Activated CD8-positive, alpha-beta memory T cell treated with anti-CD3 and anti-CD28 coated beads, Interleukin-2, amount 50 U/mL, for 4 hours (primary cell): ENCODE results near the gene DNAJC22.

Experiments used
- DNase-seq: peaks from one replicate; pipeline ENCODE4 v3.0.0-alpha.2; 2020

DNAJC22 gene

GRCh38 chr12:49345051-49345824, 1.4 kb upstream of the DNAJC22 start:
- no peak for DNase-seq

- DNase-seq: no peak
Observed at GRCh38 chr12:49345825-49346658, 646 bp upstream of the DNAJC22 start.

GRCh38 chr12:49347311-49348193, 864 bp downstream of the DNAJC22 start:
- DNase-seq: peak; percentile 84

GRCh38 chr12:49348781-49349180, 2.1 kb downstream of the DNAJC22 start:
- no peak for DNase-seq

GRCh38 chr12:49349266-49349665, 2.6 kb downstream of the DNAJC22 start:
- no peak for DNase-seq

GRCh38 chr12:49352351-49352750, 5.7 kb downstream of the DNAJC22 start:
- no peak for DNase-seq

GRCh38 chr12:49355913-49356312, 9.2 kb downstream of the DNAJC22 start:
- no peak for DNase-seq

GRCh38 chr12:49357103-49357678, 10.5 kb downstream of the DNAJC22 start:
- no peak for DNase-seq

- peak; percentile 49 for DNase-seq
Observed at GRCh38 chr12:49358483-49359141, 11.9 kb downstream of the DNAJC22 start.

- no peak for DNase-seq
Observed at GRCh38 chr12:49359671-49360070, 13.0 kb downstream of the DNAJC22 start.

GRCh38 chr12:49362077-49362476, 15.4 kb downstream of the DNAJC22 start:
- no peak for DNase-seq

GRCh38 chr12:49364989-49365388, 18.3 kb downstream of the DNAJC22 start:
- no peak for DNase-seq

GRCh38 chr12:49365542-49365941, 18.9 kb downstream of the DNAJC22 start:
- no peak for DNase-seq

GRCh38 chr12:49366096-49366651, 19.5 kb downstream of the DNAJC22 start:
- DNase-seq: no peak

GRCh38 chr12:49366652-49367380, 20.1 kb downstream of the DNAJC22 start:
- peak; percentile 86 for DNase-seq

GRCh38 chr12:49367381-49368239, 20.9 kb downstream of the DNAJC22 start, which contains the start of gene SPATS2:
Gene SPATS2 (plus strand): TSS chr12:49367462. CDS start chr12:49461013, 93,551 bp downstream.
- no peak for DNase-seq

GRCh38 chr12:49368240-49368600, 21.5 kb downstream of the DNAJC22 start:
- DNase-seq: no peak

GRCh38 chr12:49369411-49370145, 22.9 kb downstream of the DNAJC22 start:
- DNase-seq: no peak

- DNase-seq: no peak
Observed at GRCh38 chr12:49370539-49370938, 23.9 kb downstream of the DNAJC22 start.
